HepG2 (cell line): ENCODE measurements around the gene ANKRD66. TPM values are rescaled to one million over a fixed set of nuclear protein-coding genes. Genes with fewer than 3 reads are reported as not detected.

ENCODE experiments used
- ASH2L ChIP-seq: fragments of 300-600, 200-600 bp; sonication (generic); IDR thresholded peaks from 2 replicates; pipeline ENCODE4 v1.7.0; 2017; ENCODE audit warnings: low read depth, mild to moderate bottlenecking, moderate library complexity, mixed read lengths, low read length; ENCODE audit not compliant: insufficient read length
- CREM ChIP-seq, 2 experiments: sonication (generic) in 1 of 2; formaldehyde crosslinking in 1 of 2; IDR thresholded peaks; 2 replicates each; pipeline versions ENCODE4 v1.4.0 to v1.6.1; 2016 to 2020; ENCODE audit warnings: antibody characterized with exemption in 1 of 2, mild to moderate bottlenecking in 1 of 2, missing genetic modification reagents in 1 of 2
- GABPA ChIP-seq, 2 experiments: IDR thresholded peaks; 2 replicates each; pipeline ENCODE4 v1.6.1; 2011 to 2016; ENCODE audit warnings: low read depth in 2 of 2, low read length in 1 of 2, missing biosample characterization in 1 of 2, missing genetic modification characterization in 1 of 2
- HNF4G ChIP-seq, 2 experiments: sonication (generic) in 1 of 2; formaldehyde crosslinking in 1 of 2; IDR thresholded peaks; 2 replicates each; pipeline versions ENCODE4 v1.4.0 to v1.6.1; 2011 to 2020; ENCODE audit warnings: borderline replicate concordance in 2 of 2, low read depth in 2 of 2, mild to moderate bottlenecking in 2 of 2, low read length in 1 of 2, missing genetic modification reagents in 1 of 2, moderate library complexity in 1 of 2
- SOX5 ChIP-seq: IDR thresholded peaks from 2 replicates; pipeline ENCODE4 v1.6.1; 2016; ENCODE audit warnings: borderline replicate concordance
- ZNF766 ChIP-seq: sonication (generic); formaldehyde crosslinking; IDR thresholded peaks from 2 replicates; pipeline ENCODE4 v1.5.0; 2020; ENCODE audit warnings: missing genetic modification reagents, borderline replicate concordance
- polyA plus RNA-seq, 8 experiments: library from polyadenylated mRNA; depleted of rRNA in 3 of 8; stranded (reverse) in 7 of 8; unstranded in 1 of 8; fragments of >200 nt; fragmentation: Illumina TruSeq in 4 of 8; extraction: Trizol in 4 of 8; gene quantifications; 2 replicates each; pipeline versions ENCODE4 v1.2.1 to v1.2.3, GENCODE V29; 2011 to 2016; ENCODE audit warnings: low read depth in 4 of 8, missing spikeins in 1 of 8, mixed read lengths in 1 of 8; ENCODE audit not compliant: insufficient read depth in 1 of 8
- total RNA-seq, 5 experiments: library from RNA; depleted of rRNA; stranded (reverse); fragments of >200 nt; fragmentation: Illumina TruSeq; extraction: Trizol; gene quantifications; 2 replicates each; pipeline ENCODE4 v1.2.3, GENCODE V29; 2016; ENCODE audit warnings: low read depth in 1 of 5
- TF ChIP-seq, protein P1 (sequence below): sonication (generic); formaldehyde crosslinking; IDR thresholded peaks from 2 replicates; pipeline ENCODE4 v1.8.0; 2022; ENCODE audit warnings: mild to moderate bottlenecking, missing genetic modification reagents, moderate library complexity
- TF ChIP-seq, protein P2 (sequence below), 2 experiments: fragments of 450-650 bp in 1 of 2; sonication (generic) in 1 of 2; formaldehyde crosslinking in 1 of 2; IDR thresholded peaks; 2 replicates each; pipeline versions ENCODE4 v1.6.1 to v1.8.0; 2016 to 2022; ENCODE audit warnings: antibody characterized with exemption in 1 of 2, mild to moderate bottlenecking in 1 of 2, missing genetic modification reagents in 1 of 2

The ANKRD66 gene
- total and polyA plus RNA-seq, 2 of the 13 experiments (the other 11 are each of a cell fraction or from before 2014, with no cell fraction given), result not detected

DNA sequence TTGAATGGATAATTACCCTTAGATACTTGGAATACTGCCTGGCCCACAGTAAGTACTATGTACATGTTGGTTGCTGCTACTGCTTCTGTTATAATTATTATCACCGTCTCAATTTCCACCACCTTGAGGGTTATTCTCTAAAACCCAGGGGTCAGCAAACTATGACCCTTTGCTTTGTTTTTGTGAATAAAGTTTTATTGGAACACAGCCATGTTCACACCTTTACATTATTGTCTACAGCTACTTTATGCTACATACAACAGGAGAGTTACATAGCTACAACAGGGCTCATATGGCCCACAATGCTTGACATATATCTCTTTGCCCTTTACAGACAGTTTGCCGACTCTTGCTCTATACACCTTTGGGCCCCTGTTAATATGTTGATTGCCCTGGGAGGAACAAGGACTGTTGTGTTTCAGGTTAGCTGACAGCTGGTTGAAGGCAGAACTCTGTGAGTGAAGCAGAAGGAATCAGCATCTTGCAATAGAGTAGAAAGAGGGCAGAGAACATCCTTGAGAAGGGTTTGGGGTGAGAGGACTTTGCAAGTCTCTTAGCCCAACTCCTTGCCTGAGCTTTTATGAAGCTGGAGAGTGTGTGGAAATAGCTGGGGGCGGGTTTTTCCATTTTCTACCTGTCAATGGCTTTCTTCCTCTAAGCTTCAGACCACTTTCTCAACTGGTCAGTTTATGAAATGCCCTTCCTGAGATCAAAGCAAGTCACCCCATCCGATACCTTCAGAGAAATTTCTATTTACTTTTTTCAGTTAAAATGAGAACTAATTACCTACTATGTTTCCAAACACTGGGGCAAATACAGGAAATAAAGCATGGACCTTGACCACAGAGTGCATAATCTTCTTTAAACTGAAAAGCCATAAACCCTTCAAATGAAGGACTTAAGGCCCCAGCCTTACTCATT lies 43.0 kb downstream of the ANKRD66 start (continued):
- TF ChIP-seq HNF4G (IDR thresholded peaks at IDR 0.05; ENCODE audit: borderline replicate concordance, low read depth, low read length) (0 out of 2 replicates have a peak, but pooled peaks have one; percentile 49), HNF4G (CRISPR knock-in tag; IDR thresholded peaks at IDR 0.05; ENCODE audit: borderline replicate concordance, low read depth) (no peak), SOX5 (CRISPR knock-in tag) (0 out of 2 replicates have a peak, but pooled peaks have one; percentile 9), CREM (IDR thresholded peaks at IDR 0.05) (peak; percentile 73), CREM (CRISPR knock-in tag; IDR thresholded peaks at IDR 0.05) (no peak), ZNF766 (CRISPR knock-in tag) (no peak), ASH2L (peak; percentile 25), GABPA (IDR thresholded peaks at IDR 0.05; ENCODE audit: low read depth, low read length) (no peak), GABPA (CRISPR knock-in tag; IDR thresholded peaks at IDR 0.05; ENCODE audit: low read depth) (peak; percentile 12; the same call in 1 of the 2 replicates)
- TF ChIP-seq, protein P1, sequence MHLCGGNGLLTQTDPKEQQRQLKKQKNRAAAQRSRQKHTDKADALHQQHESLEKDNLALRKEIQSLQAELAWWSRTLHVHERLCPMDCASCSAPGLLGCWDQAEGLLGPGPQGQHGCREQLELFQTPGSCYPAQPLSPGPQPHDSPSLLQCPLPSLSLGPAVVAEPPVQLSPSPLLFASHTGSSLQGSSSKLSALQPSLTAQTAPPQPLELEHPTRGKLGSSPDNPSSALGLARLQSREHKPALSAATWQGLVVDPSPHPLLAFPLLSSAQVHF (CRISPR knock-in tag), result no peak
- TF ChIP-seq, protein P2, sequence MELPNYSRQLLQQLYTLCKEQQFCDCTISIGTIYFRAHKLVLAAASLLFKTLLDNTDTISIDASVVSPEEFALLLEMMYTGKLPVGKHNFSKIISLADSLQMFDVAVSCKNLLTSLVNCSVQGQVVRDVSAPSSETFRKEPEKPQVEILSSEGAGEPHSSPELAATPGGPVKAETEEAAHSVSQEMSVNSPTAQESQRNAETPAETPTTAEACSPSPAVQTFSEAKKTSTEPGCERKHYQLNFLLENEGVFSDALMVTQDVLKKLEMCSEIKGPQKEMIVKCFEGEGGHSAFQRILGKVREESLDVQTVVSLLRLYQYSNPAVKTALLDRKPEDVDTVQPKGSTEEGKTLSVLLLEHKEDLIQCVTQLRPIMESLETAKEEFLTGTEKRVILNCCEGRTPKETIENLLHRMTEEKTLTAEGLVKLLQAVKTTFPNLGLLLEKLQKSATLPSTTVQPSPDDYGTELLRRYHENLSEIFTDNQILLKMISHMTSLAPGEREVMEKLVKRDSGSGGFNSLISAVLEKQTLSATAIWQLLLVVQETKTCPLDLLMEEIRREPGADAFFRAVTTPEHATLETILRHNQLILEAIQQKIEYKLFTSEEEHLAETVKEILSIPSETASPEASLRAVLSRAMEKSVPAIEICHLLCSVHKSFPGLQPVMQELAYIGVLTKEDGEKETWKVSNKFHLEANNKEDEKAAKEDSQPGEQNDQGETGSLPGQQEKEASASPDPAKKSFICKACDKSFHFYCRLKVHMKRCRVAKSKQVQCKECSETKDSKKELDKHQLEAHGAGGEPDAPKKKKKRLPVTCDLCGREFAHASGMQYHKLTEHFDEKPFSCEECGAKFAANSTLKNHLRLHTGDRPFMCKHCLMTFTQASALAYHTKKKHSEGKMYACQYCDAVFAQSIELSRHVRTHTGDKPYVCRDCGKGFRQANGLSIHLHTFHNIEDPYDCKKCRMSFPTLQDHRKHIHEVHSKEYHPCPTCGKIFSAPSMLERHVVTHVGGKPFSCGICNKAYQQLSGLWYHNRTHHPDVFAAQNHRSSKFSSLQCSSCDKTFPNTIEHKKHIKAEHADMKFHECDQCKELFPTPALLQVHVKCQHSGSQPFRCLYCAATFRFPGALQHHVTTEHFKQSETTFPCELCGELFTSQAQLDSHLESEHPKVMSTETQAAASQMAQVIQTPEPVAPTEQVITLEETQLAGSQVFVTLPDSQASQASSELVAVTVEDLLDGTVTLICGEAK (IDR thresholded peaks at IDR 0.05), result peak; percentile 48; the same call in 1 of the 2 replicates
- TF ChIP-seq, protein P2 (CRISPR knock-in tag; IDR thresholded peaks at IDR 0.05), result peak; percentile 92
